HepG2 (cell line): ENCODE measurements around the gene RASGRF1. TPM values are rescaled to one million over a fixed set of nuclear protein-coding genes. Genes with fewer than 3 reads are reported as not detected.

Experiments used
- CEBPB ChIP-seq: IDR thresholded peaks from 2 replicates; pipeline ENCODE4 v1.6.1; 2011; ENCODE audit warnings: low read depth, low read length, improper control_type of control experiment, borderline replicate concordance
- DPF2 ChIP-seq: sonication (generic); formaldehyde crosslinking; IDR thresholded peaks from 2 replicates; pipeline ENCODE4 v1.4.0; 2020; ENCODE audit warnings: mild to moderate bottlenecking, low read depth, missing genetic modification reagents, borderline replicate concordance
- E2F5 ChIP-seq: sonication (generic); formaldehyde crosslinking; conservative IDR thresholded peaks from 2 replicates; pipeline ENCODE4 v1.4.0; 2020; ENCODE audit warnings: missing genetic modification reagents
- MLX ChIP-seq: IDR thresholded peaks from 2 replicates; pipeline ENCODE4 v1.6.1; 2016
- NR3C1 ChIP-seq: sonication (generic); formaldehyde crosslinking; IDR thresholded peaks from 2 replicates; pipeline ENCODE4 v1.4.0; 2020; ENCODE audit warnings: missing genetic modification reagents
- NRL ChIP-seq: sonication (generic); formaldehyde crosslinking; IDR thresholded peaks from 2 replicates; pipeline ENCODE4 v1.5.0; 2020; ENCODE audit warnings: missing genetic modification reagents, mild to moderate bottlenecking, moderate library complexity, borderline replicate concordance
- PBX2 ChIP-seq: IDR thresholded peaks from 2 replicates; pipeline ENCODE4 v1.6.1; 2016; ENCODE audit warnings: control low read depth
- SRY ChIP-seq: sonication (generic); formaldehyde crosslinking; IDR thresholded peaks from 2 replicates; pipeline ENCODE4 v1.8.0; 2022; ENCODE audit warnings: mild to moderate bottlenecking, missing genetic modification reagents
- SSRP1 ChIP-seq: IDR thresholded peaks from 2 replicates; pipeline ENCODE4 v1.6.1; 2016; ENCODE audit warnings: control low read depth
- ZNF3 ChIP-seq: IDR thresholded peaks from 2 replicates; pipeline ENCODE4 v1.7.0; 2017; ENCODE audit warnings: inconsistent platforms
- ZNF572 ChIP-seq: sonication (generic); formaldehyde crosslinking; IDR thresholded peaks from 2 replicates; pipeline ENCODE4 v1.5.1; 2020; ENCODE audit warnings: mild to moderate bottlenecking, missing genetic modification reagents
- ZNF710 ChIP-seq: sonication (generic); formaldehyde crosslinking; IDR thresholded peaks from 2 replicates; pipeline ENCODE4 v1.5.0; 2020; ENCODE audit warnings: mild to moderate bottlenecking, missing genetic modification reagents, borderline replicate concordance
- polyA plus RNA-seq, 8 experiments: library from polyadenylated mRNA; depleted of rRNA in 3 of 8; stranded (reverse) in 7 of 8; unstranded in 1 of 8; fragments of >200 nt; fragmentation: Illumina TruSeq in 4 of 8; extraction: Trizol in 4 of 8; gene quantifications; 2 replicates each; pipeline versions ENCODE4 v1.2.1 to v1.2.3, GENCODE V29; 2011 to 2016; ENCODE audit warnings: low read depth in 4 of 8, missing spikeins in 1 of 8, mixed read lengths in 1 of 8; ENCODE audit not compliant: insufficient read depth in 1 of 8
- total RNA-seq, 5 experiments: library from RNA; depleted of rRNA; stranded (reverse); fragments of >200 nt; fragmentation: Illumina TruSeq; extraction: Trizol; gene quantifications; 2 replicates each; pipeline ENCODE4 v1.2.3, GENCODE V29; 2016; ENCODE audit warnings: low read depth in 1 of 5
- TF ChIP-seq, protein P1 (sequence below): sonication (generic); formaldehyde crosslinking; IDR thresholded peaks from 2 replicates; pipeline ENCODE4 v1.8.0; 2022; ENCODE audit warnings: missing genetic modification reagents, mild to moderate bottlenecking, borderline replicate concordance
- TF ChIP-seq, protein P2 (sequence below): sonication (generic); formaldehyde crosslinking; IDR thresholded peaks from 2 replicates; pipeline ENCODE4; 2020; ENCODE audit warnings: missing genetic modification reagents, mild to moderate bottlenecking, borderline replicate concordance
- TF ChIP-seq, protein P3 (sequence below): sonication (generic); formaldehyde crosslinking; IDR thresholded peaks from 2 replicates; pipeline ENCODE4 v1.4.0; 2020; ENCODE audit warnings: missing genetic modification reagents

The RASGRF1 gene
- total and polyA plus RNA-seq, 2 of the 13 experiments (the other 11 are each of a cell fraction or from before 2014, with no cell fraction given) = 0.55 to 3.0 TPM

DNA sequence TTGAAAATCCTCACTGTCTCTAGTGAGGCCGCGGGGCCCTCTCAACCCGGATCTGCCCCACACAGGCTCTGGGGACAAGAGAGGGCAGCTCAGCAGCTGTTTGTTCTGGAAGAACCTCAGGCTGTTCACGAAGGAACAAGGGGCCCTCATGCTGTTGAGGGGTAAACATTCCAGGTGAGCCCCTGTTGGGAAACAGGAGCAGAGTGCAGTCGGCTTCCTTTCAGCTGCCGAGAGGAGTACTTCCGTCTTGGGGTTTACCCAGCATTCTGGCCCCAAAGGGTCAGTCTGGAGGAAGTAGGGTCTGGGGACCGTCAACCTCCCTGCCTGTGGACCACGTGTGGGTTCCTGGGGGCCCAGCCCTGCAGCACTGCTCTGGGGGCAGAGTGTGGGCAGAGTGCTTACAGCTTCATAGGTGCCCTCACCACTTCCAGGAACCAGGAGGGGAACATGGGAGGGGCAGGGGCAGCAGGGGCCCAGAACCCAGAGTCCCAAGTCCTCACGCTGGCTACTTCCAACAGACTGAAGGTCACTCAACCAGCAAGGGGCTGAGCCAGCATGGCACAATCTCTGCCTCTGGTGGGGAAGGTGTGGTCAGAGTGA, 96.5 kb downstream of the RASGRF1 start (continued):
- TF ChIP-seq MLX (CRISPR knock-in tag) (peak; percentile 96), SSRP1 (peak; percentile 9; the same call in 1 of the 2 replicates), CEBPB (peak; percentile 93), ZNF572 (CRISPR knock-in tag) (peak; percentile 64; the same call in 1 of the 2 replicates), DPF2 (peak; percentile 93), SRY (CRISPR knock-in tag) (peak; percentile 49; the same call in 1 of the 2 replicates), NR3C1 (CRISPR knock-in tag) (no peak), ZNF710 (CRISPR knock-in tag) (peak; percentile 90; the same call in 1 of the 2 replicates), E2F5 (no peak), NRL (CRISPR knock-in tag) (peak; percentile 83; the same call in 1 of the 2 replicates), PBX2 (no peak; the same call in 1 of the 2 replicates), ZNF3 (CRISPR knock-in tag) (no peak)
- TF ChIP-seq, protein P1, sequence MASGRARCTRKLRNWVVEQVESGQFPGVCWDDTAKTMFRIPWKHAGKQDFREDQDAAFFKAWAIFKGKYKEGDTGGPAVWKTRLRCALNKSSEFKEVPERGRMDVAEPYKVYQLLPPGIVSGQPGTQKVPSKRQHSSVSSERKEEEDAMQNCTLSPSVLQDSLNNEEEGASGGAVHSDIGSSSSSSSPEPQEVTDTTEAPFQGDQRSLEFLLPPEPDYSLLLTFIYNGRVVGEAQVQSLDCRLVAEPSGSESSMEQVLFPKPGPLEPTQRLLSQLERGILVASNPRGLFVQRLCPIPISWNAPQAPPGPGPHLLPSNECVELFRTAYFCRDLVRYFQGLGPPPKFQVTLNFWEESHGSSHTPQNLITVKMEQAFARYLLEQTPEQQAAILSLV (CRISPR knock-in tag) = peak; percentile 61; the same call in 1 of the 2 replicates
- TF ChIP-seq, protein P2, sequence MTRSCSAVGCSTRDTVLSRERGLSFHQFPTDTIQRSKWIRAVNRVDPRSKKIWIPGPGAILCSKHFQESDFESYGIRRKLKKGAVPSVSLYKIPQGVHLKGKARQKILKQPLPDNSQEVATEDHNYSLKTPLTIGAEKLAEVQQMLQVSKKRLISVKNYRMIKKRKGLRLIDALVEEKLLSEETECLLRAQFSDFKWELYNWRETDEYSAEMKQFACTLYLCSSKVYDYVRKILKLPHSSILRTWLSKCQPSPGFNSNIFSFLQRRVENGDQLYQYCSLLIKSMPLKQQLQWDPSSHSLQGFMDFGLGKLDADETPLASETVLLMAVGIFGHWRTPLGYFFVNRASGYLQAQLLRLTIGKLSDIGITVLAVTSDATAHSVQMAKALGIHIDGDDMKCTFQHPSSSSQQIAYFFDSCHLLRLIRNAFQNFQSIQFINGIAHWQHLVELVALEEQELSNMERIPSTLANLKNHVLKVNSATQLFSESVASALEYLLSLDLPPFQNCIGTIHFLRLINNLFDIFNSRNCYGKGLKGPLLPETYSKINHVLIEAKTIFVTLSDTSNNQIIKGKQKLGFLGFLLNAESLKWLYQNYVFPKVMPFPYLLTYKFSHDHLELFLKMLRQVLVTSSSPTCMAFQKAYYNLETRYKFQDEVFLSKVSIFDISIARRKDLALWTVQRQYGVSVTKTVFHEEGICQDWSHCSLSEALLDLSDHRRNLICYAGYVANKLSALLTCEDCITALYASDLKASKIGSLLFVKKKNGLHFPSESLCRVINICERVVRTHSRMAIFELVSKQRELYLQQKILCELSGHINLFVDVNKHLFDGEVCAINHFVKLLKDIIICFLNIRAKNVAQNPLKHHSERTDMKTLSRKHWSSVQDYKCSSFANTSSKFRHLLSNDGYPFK (CRISPR knock-in tag) = peak; percentile 70; the same call in 1 of the 2 replicates
- TF ChIP-seq, protein P3, sequence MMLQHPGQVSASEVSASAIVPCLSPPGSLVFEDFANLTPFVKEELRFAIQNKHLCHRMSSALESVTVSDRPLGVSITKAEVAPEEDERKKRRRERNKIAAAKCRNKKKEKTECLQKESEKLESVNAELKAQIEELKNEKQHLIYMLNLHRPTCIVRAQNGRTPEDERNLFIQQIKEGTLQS = 0 out of 2 replicates have a peak, but pooled peaks have one; percentile 35
